Stomach (tissue), 4 donors: ENCODE data around the gene PSMB3.

ENCODE experiments used
- CTCF ChIP-seq, 7 experiments: fragments of 450-650 bp in 4 of 7; fragments of 200-600 bp in 3 of 7; sonication (generic) in 3 of 7; IDR thresholded peaks; one replicate each; pipeline ENCODE4 v1.5.1; 2016 to 2019; ENCODE audit warnings: antibody characterized with exemption in 7 of 7, control low read depth in 2 of 7, mild to moderate bottlenecking in 1 of 7
- POLR2A ChIP-seq, 4 donors: fragments of 450-650 bp; IDR thresholded peaks; one replicate each; pipeline ENCODE4 v1.6.1; 2016; ENCODE audit warnings: antibody characterized with exemption in 4 of 4, control low read depth in 2 of 4, mild to moderate bottlenecking in 1 of 4, moderate library complexity in 1 of 4
- POLR2AphosphoS5 ChIP-seq, 3 donors: sonication (generic); formaldehyde crosslinking; IDR thresholded peaks; one replicate each; pipeline ENCODE4 v1.6.1; 2016; ENCODE audit warnings: antibody characterized with exemption in 3 of 3

GRCh38 chr17:38752308-38753070 is at the start of gene PSMB3:
- TF ChIP-seq CTCF (IDR thresholded peaks at IDR 0.05) (peak in 1 of 7 experiments; percentile 9), POLR2A (IDR thresholded peaks at IDR 0.05) (peak in 2 of 4 donors; percentile 7 to 39), POLR2AphosphoS5 (IDR thresholded peaks at IDR 0.05) (peak; percentile 54 to 92 (median 75))
